HepG2 (cell line): ENCODE results near the gene SP110. TPM values are rescaled to one million over a fixed set of nuclear protein-coding genes. Genes with fewer than 3 reads are reported as not detected.

Experiments
- ATAC-seq: fragments of 200-7000 bp; cut with Tn5 transposase; 3 replicates; pipeline ENCODE4 v1.9.1; 2020; ENCODE audit warnings: mild to moderate bottlenecking, moderate library complexity
- BruUV-seq: library from RNA; stranded (reverse); fragments of 400-500 nt; replicated peaks from 2 replicates; lab custom pipeline; 2021; lab: Mats Ljungman, UMichigan
- CTCF ChIA-PET: fragments of 300-600 bp; formaldehyde crosslinking; extraction: SDS; loops from one replicate; lab custom pipeline; 2021; ENCODE audit warnings: low total read pairs, inconsistent platforms, low intra/inter-chr PET ratio; lab: Yijun Ruan, JAX
- POLR2A ChIA-PET: fragments of 350-600 bp; sonication (Branson Sonifier 250); formaldehyde crosslinking; loops from one replicate; lab custom pipeline; 2020; ENCODE audit warnings: antibody characterized with exemption, inconsistent platforms; lab: Yijun Ruan, JAX
- DNase-seq: peaks from one replicate; pipeline ENCODE4 v3.0.0-alpha.2; 2015; ENCODE audit warnings: low spot score
- FAIRE-seq: peaks from 3 replicates; lab custom pipeline; 2011; peaks lifted over from hg19 to GRCh38; lab: Jason Lieb, UNC
- H2AFZ ChIP-seq: one replicate; pipeline ENCODE4 v1.6.1; 2011; ENCODE audit warnings: low read length, inconsistent platforms
- H3K27ac ChIP-seq: fragments of 300-600 bp; 3 replicates; pipeline ENCODE4 v1.8.0; 2011; ENCODE audit warnings: mixed run types, mild to moderate bottlenecking, mixed read lengths, low read length, inconsistent platforms; ENCODE audit not compliant: insufficient read depth; ENCODE audit errors: extremely low read length
- H3K27me3 ChIP-seq, 2 experiments: fragments of 200-600 bp in 1 of 2; 2 replicates in 1 of 2; 3 replicates in 1 of 2; pipeline versions ENCODE4 v1.6.0 to v1.8.0; 2011; ENCODE audit warnings: low read length in 2 of 2, mild to moderate bottlenecking in 2 of 2, moderate library complexity in 2 of 2, inconsistent platforms in 1 of 2; ENCODE audit not compliant: insufficient read depth in 2 of 2, control insufficient read depth in 1 of 2
- H3K36me3 ChIP-seq, 2 experiments: fragments of 200-600 bp in 1 of 2; replicated peaks in 1 of 2; 2 replicates in 1 of 2; 3 replicates in 1 of 2; pipeline versions ENCODE4 v1.5.1 to v1.8.0; 2011; ENCODE audit warnings: low read length in 2 of 2, inconsistent platforms in 1 of 2; ENCODE audit not compliant: insufficient read depth in 2 of 2, control insufficient read depth in 1 of 2
- H3K4me1 ChIP-seq: 2 replicates; pipeline ENCODE4 v1.5.1; 2012; ENCODE audit warnings: low read length, inconsistent platforms; ENCODE audit not compliant: insufficient read depth
- H3K4me2 ChIP-seq: 2 replicates; pipeline ENCODE4 v1.6.0; 2011; ENCODE audit warnings: low read depth, low read length, inconsistent platforms
- H3K4me3 ChIP-seq, 3 experiments: fragments of 200-600 bp in 1 of 3; sonication (generic), shearing (Covaris generic) in 1 of 3; replicated peaks in 1 of 3; 2 replicates each; pipeline ENCODE4 v1.5.1; 2011 to 2016; ENCODE audit warnings: low read length in 3 of 3, inconsistent platforms in 2 of 3, low read depth in 2 of 3, mild to moderate bottlenecking in 2 of 3, control low read depth in 1 of 3, mixed read lengths in 1 of 3; ENCODE audit not compliant: insufficient read depth in 1 of 3
- H3K79me2 ChIP-seq: one replicate; pipeline ENCODE4 v1.6.1; 2011; ENCODE audit warnings: low read length, inconsistent platforms; ENCODE audit not compliant: insufficient read depth
- H3K9ac ChIP-seq: 2 replicates; pipeline ENCODE4 v1.6.0; 2011; ENCODE audit warnings: mild to moderate bottlenecking, low read depth, low read length, inconsistent platforms; ENCODE audit not compliant: insufficient read depth
- H3K9me3 ChIP-seq: 2 replicates; pipeline ENCODE4 v1.5.1; 2012; ENCODE audit warnings: mild to moderate bottlenecking, low read length
- H4K20me1 ChIP-seq: 2 replicates; pipeline ENCODE4 v1.6.0; 2011; ENCODE audit warnings: inconsistent platforms, mild to moderate bottlenecking, low read length, moderate library complexity; ENCODE audit not compliant: insufficient read depth
- FOSL2 ChIP-seq: sonication (generic); formaldehyde crosslinking; IDR thresholded peaks from 2 replicates; pipeline ENCODE4 v1.4.0; 2020; ENCODE audit warnings: missing genetic modification reagents
- HDAC1 ChIP-seq: sonication (generic); formaldehyde crosslinking; IDR thresholded peaks from 2 replicates; pipeline ENCODE4 v1.5.1; 2020; ENCODE audit warnings: mild to moderate bottlenecking, missing genetic modification reagents
- NCOA2 ChIP-seq: sonication (generic); formaldehyde crosslinking; IDR thresholded peaks from 2 replicates; pipeline ENCODE4 v1.8.0; 2022; ENCODE audit warnings: inconsistent platforms
- RBAK ChIP-seq: sonication (generic); formaldehyde crosslinking; IDR thresholded peaks from 2 replicates; pipeline ENCODE4 v1.5.1; 2020; ENCODE audit warnings: mild to moderate bottlenecking, missing genetic modification reagents
- ZC3H13 ChIP-seq: sonication (generic); formaldehyde crosslinking; IDR thresholded peaks from 2 replicates; pipeline ENCODE4 v1.8.1; 2023; ENCODE audit warnings: mild to moderate bottlenecking, missing genetic modification reagents, moderate library complexity
- ZNF460 ChIP-seq: sonication (generic); formaldehyde crosslinking; IDR thresholded peaks from 2 replicates; pipeline ENCODE4 v1.5.1; 2020; ENCODE audit warnings: missing genetic modification reagents, mild to moderate bottlenecking, borderline replicate concordance
- ZNF547 ChIP-seq: sonication (generic); formaldehyde crosslinking; IDR thresholded peaks from 2 replicates; pipeline ENCODE4 v1.5.1; 2020; ENCODE audit warnings: mild to moderate bottlenecking, missing genetic modification reagents
- ZNF552 ChIP-seq: sonication (generic); formaldehyde crosslinking; IDR thresholded peaks from 2 replicates; pipeline ENCODE4 v1.9.0; 2022; ENCODE audit warnings: missing genetic modification reagents, mild to moderate bottlenecking, borderline replicate concordance
- WGBS: methylation state at CpG from one replicate; pipeline ENCODE4 v1.1.6; 2017; ENCODE audit warnings: low lambda C conversion rate; 5-methylcytosine and 5-hydroxymethylcytosine counted together
- in situ Hi-C: cut with HindIII; loops from 2 replicates; pipeline ENCODE4 v1.10.0; 2017; ENCODE audit warnings: low pct_unique_long_range_greater_than_20kb; ENCODE audit not compliant: extremely low pct_ligation_motif_present
- intact Hi-C: fragments of 100-400 bp; cut with micrococcal nuclease; formaldehyde crosslinking; loops from one replicate; pipeline ENCODE4 v1.10.0; 2022; ENCODE audit not compliant: unreplicated experiment
- polyA plus RNA-seq, 8 experiments: library from polyadenylated mRNA; depleted of rRNA in 3 of 8; stranded (reverse) in 7 of 8; unstranded in 1 of 8; fragments of >200 nt; fragmentation: Illumina TruSeq in 4 of 8; extraction: Trizol in 4 of 8; gene quantifications; 2 replicates each; pipeline versions ENCODE4 v1.2.1 to v1.2.3, GENCODE V29; 2011 to 2016; ENCODE audit warnings: low read depth in 4 of 8, missing spikeins in 1 of 8, mixed read lengths in 1 of 8; ENCODE audit not compliant: insufficient read depth in 1 of 8
- total RNA-seq, 5 experiments: library from RNA; depleted of rRNA; stranded (reverse); fragments of >200 nt; fragmentation: Illumina TruSeq; extraction: Trizol; gene quantifications; 2 replicates each; pipeline ENCODE4 v1.2.3, GENCODE V29; 2016; ENCODE audit warnings: low read depth in 1 of 5
- TF ChIP-seq, protein P1 (sequence below): sonication (generic); formaldehyde crosslinking; IDR thresholded peaks from 2 replicates; pipeline ENCODE4 v1.8.0; 2022; ENCODE audit warnings: mild to moderate bottlenecking, missing genetic modification reagents
- TF ChIP-seq, protein P2 (sequence below): IDR thresholded peaks from 2 replicates; pipeline ENCODE4 v1.6.1; 2016; ENCODE audit warnings: control low read depth

Gene SP110
- total and polyA plus RNA-seq, 2 of the 13 experiments (the other 11 are each of a cell fraction or from before 2014, with no cell fraction given) = 7.9 to 10.4 TPM

DNA sequence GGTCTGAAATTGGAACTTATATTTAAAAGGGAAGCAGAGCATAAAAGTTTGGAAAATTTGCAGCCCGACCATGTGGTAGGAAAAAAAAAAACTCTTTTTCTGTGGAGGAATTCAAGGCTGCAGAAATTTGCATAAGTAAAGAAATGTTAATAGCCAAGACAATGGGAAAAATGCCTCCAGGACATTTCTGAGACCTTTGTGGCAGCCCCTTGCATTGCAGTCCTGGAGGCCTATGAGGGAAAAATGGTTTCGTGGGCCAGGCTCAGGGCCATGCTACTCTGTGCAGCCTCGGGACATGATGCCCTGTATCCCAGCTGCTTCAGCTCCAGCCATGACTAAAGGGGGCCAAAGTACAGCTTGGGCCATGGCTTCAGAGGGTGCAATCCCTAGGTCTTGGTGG lies 79.1 kb downstream of the SP110 start (continued):
- TF ChIP-seq, protein P1, sequence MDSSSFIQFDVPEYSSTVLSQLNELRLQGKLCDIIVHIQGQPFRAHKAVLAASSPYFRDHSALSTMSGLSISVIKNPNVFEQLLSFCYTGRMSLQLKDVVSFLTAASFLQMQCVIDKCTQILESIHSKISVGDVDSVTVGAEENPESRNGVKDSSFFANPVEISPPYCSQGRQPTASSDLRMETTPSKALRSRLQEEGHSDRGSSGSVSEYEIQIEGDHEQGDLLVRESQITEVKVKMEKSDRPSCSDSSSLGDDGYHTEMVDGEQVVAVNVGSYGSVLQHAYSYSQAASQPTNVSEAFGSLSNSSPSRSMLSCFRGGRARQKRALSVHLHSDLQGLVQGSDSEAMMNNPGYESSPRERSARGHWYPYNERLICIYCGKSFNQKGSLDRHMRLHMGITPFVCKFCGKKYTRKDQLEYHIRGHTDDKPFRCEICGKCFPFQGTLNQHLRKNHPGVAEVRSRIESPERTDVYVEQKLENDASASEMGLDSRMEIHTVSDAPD (CRISPR knock-in tag) = no peak
- no peak for TF ChIP-seq RBAK (CRISPR knock-in tag)
- no peak for TF ChIP-seq NCOA2 (CRISPR knock-in tag)

DNA sequence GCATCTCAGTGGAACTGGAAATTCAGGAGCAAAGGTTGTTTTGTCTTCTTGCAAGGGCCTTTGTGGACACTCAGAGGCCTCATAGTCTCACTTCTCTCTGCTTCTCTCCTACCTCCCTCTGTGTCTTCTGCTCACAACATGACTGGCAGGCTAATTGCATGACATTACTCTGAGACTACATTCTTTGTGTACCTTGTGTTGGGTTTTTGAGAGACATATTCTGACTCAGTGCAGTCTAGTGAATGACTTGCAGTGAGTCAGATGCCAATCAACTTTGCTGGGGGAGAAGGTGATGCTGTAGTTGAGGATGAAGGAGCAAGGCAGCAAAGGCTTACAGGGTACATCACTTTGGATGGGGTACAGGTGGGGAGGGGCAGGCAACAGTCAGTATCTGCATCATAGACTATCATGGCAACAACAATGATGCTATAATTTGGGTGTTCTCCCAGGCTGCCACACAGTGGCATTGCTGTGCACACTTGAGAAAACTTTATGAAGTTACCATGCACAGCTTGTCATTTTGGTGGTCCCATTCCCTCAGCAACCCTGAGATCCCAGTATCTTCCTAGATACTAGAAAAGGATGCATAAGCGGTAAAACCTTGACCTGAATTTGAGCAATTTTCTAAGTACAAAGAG lies 81.8 kb downstream of the SP110 start:
- no peaks in the 10 kb centered on the region for H3K36me3 ChIP-seq
- in situ Hi-C loops (no loop called here), intact Hi-C loops (no loop called here)
- H3K9ac ChIP-seq = no peak overlapping the region
- no peaks in the 10 kb centered on the region for H3K4me1 ChIP-seq
- H4K20me1 ChIP-seq = no peaks in the 10 kb centered on the region
- H3K27me3 ChIP-seq = peaks cover 0 to 5% of the 10 kb centered on the region in 2 experiments; a peak in 1 of 5 replicates
- peaks cover 14% of the 10 kb centered on the region for H3K9me3 ChIP-seq
- no peak overlapping the region for H3K4me2 ChIP-seq
- no peak overlapping the region for H3K4me3 ChIP-seq
- no peak for TF ChIP-seq ZNF460 (CRISPR knock-in tag)
- no peak for TF ChIP-seq ZC3H13 (CRISPR knock-in tag)
- no peak for TF ChIP-seq ZNF547 (CRISPR knock-in tag)
- TF ChIP-seq ZNF552 = no peak
- TF ChIP-seq, protein P2, sequence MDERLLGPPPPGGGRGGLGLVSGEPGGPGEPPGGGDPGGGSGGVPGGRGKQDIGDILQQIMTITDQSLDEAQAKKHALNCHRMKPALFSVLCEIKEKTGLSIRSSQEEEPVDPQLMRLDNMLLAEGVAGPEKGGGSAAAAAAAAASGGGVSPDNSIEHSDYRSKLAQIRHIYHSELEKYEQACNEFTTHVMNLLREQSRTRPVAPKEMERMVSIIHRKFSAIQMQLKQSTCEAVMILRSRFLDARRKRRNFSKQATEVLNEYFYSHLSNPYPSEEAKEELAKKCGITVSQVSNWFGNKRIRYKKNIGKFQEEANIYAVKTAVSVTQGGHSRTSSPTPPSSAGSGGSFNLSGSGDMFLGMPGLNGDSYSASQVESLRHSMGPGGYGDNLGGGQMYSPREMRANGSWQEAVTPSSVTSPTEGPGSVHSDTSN (CRISPR knock-in tag) = peak; percentile 26; the same call in 1 of the 2 replicates
- peak; percentile 32; the same call in 1 of the 2 replicates for TF ChIP-seq FOSL2 (CRISPR knock-in tag)
- no peak for TF ChIP-seq HDAC1 (CRISPR knock-in tag)
- WGBS = 32% methylated on average over 1 of the region's 1 CpG
- H3K79me2 ChIP-seq = no peaks in the 10 kb centered on the region
- H2AFZ ChIP-seq = no peak overlapping the region
- ChIA-PET POLR2A (no interaction called here), CTCF (no interaction called here)
- BruUV-seq = no TSS peak
- FAIRE-seq (no peak), ATAC-seq (no peak), DNase-seq (peak; percentile 17)
- H3K27ac ChIP-seq = no peak overlapping the region
